Activated T-helper 1 cell treated with anti-CD3 and anti-CD28 coated beads, Interleukin-12 subunit alpha, Interleukin-12 subunit beta, Interleukin-2, Interleukin-4 antibody, amounts not matched to agents 30 ng/mL and 10 ng/mL and 1 ng/mL, durations not matched to agents 14 hours and 24 hours and 36 hours (primary cell): ENCODE measurements around the gene SLC41A3. TPM values are rescaled to one million over a fixed set of nuclear protein-coding genes. Genes with fewer than 3 reads are reported as not detected.
"Not testable (repeated sequence)": the region's sequence is repeated elsewhere in the genome, so short reads cannot be mapped to it uniquely, and the experiment has no call there.

Experiments used
- DNase-seq: peaks from one replicate; pipeline ENCODE4 v3.0.0; 2021; ENCODE audit warnings: low spot score
- H3K27ac Mint-ChIP-seq: one replicate; pipeline ENCODE4 v1.8.0; 2021; ENCODE audit warnings: mild to moderate bottlenecking, mixed read lengths
- H3K27me3 Mint-ChIP-seq: one replicate; pipeline ENCODE4 v1.8.0; 2022; ENCODE audit warnings: mild to moderate bottlenecking, moderate library complexity, mixed read lengths; ENCODE audit not compliant: insufficient read depth
- H3K36me3 Mint-ChIP-seq: one replicate; pipeline ENCODE4 v1.8.0; 2021; ENCODE audit warnings: low read depth, mixed read lengths
- H3K4me1 Mint-ChIP-seq: one replicate; pipeline ENCODE4 v1.8.0; 2021; ENCODE audit warnings: low read depth, mixed read lengths
- H3K4me3 Mint-ChIP-seq: one replicate; pipeline ENCODE4 v1.8.0; 2021; ENCODE audit warnings: mild to moderate bottlenecking, moderate library complexity, mixed read lengths
- H3K9me3 Mint-ChIP-seq: one replicate; pipeline ENCODE4 v1.8.0; 2021; ENCODE audit warnings: mixed read lengths
- intact Hi-C: fragments of 100-400 bp; cut with micrococcal nuclease; formaldehyde crosslinking; loops from one replicate; pipeline ENCODE4 v1.15.1; 2024
- total RNA-seq: library from RNA; stranded (reverse); gene quantifications from 2 replicates; pipeline ENCODE4 v1.2.3, GENCODE V29; 2022

SLC41A3 gene
- total RNA-seq, 1 donor from 2014 or later: 23.4 TPM

DNA sequence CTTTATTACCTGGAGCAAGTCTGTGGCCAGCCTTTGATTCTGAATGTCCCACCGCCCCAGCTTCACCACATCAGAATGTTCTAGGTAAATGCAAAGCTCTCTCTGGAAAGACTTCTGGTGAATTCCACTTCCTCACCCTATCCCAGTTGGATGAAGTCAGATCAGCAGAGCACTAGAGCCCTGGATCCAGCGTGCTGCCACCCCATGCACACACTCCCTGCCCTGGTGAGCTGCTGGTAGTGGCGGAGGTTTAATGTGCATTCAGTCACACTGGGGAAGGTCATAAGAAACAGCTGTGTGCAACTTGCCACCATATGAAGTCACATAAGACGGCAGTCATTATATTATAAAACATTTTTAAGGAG lies 16.3 kb upstream of the SLC41A3 start:
- no peaks in the 10 kb centered on the region for H3K36me3 Mint-ChIP-seq
- no peak overlapping the region for H3K27ac Mint-ChIP-seq
- H3K27me3 Mint-ChIP-seq: no peaks in the 10 kb centered on the region
- peaks cover 28% of the 10 kb centered on the region for H3K9me3 Mint-ChIP-seq
- no peak for DNase-seq
- intact Hi-C loops: no loop called here
- H3K4me1 Mint-ChIP-seq: no peaks in the 10 kb centered on the region
- H3K4me3 Mint-ChIP-seq: no peak overlapping the region

DNA sequence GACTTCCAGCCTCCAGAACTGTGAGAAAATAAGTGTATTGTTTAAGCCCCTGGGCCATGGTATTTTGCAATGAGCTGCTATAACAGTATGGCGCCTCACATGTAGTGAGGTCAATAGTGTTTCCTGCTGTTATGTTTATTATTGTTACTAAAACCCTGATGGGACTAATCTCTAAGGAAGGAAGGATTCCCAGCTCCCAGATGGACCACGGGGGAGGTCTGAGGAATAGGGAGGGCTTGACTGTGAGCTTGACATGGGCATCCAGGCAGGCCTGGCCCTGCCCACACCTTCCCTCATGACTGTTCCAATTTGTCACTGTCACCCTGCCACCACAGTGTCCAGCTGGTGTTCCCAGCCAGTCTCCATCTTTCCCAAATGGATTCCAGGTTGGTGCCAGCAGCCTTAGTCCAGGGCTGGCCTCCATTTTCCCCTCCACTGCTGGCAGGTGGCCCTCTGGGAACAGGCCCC lies 14.5 kb upstream of the SLC41A3 start:
- Mint-ChIP-seq H3K27me3 (no peaks in the 10 kb centered on the region), H3K36me3 (no peaks in the 10 kb centered on the region), H3K9me3 (peaks cover 35% of the 10 kb centered on the region), H3K4me3 (no peak overlapping the region), H3K27ac (no peak overlapping the region), H3K4me1 (no peaks in the 10 kb centered on the region)
- intact Hi-C loops: no loop called here
- DNase-seq: no peak

DNA sequence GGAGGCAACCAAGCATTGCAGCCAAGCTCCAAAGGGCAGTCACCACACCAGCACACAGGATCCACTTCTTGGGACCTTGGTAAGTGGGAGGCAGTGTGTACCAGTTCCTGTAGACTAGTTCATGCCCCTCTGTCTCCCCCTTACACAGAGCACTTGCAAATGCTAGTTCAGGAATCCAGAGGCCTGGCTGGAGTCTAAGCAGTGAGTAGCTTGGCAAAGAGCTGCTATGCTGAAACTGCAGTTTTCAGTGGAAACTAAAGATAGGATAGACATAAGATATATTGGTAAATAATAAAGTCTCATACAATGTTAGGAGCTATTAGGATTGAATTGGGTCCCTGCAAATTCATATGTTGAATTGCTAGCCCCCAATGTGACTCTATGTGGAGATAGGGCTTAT lies 13.9 kb upstream of the SLC41A3 start:
- H3K4me1 Mint-ChIP-seq: no peaks in the 10 kb centered on the region
- intact Hi-C loops: no loop called here
- H3K27ac Mint-ChIP-seq: no peak overlapping the region
- no peaks in the 10 kb centered on the region for H3K36me3 Mint-ChIP-seq
- no peak overlapping the region for H3K4me3 Mint-ChIP-seq
- H3K9me3 Mint-ChIP-seq: peaks cover 35% of the 10 kb centered on the region
- no peaks in the 10 kb centered on the region for H3K27me3 Mint-ChIP-seq
- no peak for DNase-seq

DNA sequence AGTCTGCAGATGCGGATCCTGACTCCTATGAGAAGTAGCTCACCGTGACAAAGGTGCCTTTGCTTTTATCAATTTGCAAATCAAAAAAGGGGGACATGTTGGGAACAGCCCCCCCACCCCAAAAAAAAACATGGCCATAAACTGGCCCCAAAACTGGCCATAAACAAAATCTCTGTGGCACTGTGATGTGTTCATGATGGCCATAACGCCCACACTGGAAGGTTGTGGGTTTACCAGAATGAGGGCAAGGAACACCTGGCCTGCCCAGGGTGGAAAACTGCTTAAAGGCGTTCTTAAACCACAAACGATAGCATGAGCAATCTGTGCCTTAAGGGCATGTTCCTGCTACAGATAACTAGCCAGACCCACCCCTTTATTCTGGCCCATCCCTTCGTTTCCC lies 12.3 kb upstream of the SLC41A3 start:
- H3K4me1 Mint-ChIP-seq, intact Hi-C loops: not testable (repeated sequence)
- H3K9me3 Mint-ChIP-seq: peaks cover 45% of the 10 kb centered on the region

DNA sequence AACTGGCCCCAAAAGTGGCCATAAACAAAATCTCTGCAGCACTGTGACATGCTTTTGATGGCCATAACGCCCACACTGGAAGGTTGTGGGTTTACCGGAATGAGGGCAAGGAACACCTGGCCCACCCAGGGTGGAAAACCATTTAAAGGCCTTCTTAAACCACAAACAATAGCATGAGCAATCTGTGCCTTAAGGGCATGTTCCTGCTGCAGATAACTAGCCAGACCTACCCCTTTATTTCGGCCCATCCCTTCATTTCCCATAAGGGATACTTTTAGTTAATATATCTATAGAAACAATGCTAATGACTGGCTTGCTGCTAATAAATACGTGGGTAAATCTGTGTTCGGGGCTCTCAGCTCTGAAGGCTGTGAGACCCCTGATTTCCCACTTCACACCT lies 8.2 kb upstream of the SLC41A3 start:
- H3K4me1 Mint-ChIP-seq, H3K27ac Mint-ChIP-seq, DNase-seq, H3K4me3 Mint-ChIP-seq, intact Hi-C loops, H3K27me3 Mint-ChIP-seq, H3K36me3 Mint-ChIP-seq: not testable (repeated sequence)
- peaks cover 47% of the 10 kb centered on the region for H3K9me3 Mint-ChIP-seq

More for the DNA sequence above, 12.3 kb upstream of the SLC41A3 start:
- not testable (repeated sequence) for H3K27ac Mint-ChIP-seq, DNase-seq, H3K36me3 Mint-ChIP-seq, H3K27me3 Mint-ChIP-seq, H3K4me3 Mint-ChIP-seq

DNA sequence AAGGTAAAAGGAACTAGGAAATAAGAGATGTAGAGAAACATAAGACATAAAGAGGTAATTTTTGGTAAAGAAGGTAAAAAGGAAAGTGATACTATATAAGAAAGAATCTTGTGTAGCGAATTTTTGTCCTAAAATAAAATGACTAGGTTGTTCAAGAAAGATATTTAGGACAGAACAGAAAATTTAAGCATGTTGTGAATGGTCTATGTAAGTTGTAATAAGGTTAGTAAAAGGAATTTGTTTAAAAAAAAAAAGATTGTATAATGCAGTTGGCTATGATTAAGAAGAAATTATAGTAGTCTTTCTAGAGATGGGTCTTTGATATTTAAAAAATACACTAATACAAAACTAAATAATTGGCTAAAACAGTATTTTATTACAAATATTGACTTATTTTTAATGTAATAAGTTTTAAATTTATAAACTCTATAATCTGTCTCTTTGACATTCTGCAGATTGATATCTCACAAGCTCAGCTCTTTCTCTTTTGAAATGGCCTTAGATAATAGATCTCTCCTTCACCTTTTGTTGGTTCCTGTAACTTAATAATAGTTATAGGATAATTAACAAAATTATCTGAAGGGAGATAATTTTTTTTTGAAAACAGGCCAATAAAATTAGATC lies 3.7 kb upstream of the SLC41A3 start:
- H3K4me1 Mint-ChIP-seq: peaks cover 26% of the 10 kb centered on the region

DNA sequence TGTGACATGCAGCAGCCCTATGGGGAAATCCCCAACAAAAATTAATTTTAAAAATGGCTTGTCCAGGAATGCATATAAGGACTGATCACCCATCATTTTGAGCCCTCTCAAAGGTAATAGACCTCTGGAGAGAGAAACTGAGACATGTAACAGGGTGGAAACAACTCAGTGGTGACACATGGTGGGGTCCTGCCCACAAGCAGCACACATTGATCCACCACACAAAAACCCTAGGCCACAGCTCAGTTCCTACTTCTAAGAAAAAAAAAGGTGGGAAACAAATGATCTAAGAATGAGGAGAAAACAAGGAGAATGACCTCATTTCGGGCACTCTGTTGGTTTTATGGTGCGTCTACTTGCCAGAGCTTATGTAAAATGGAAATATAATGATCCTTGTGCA lies 1.9 kb upstream of the SLC41A3 start:
- peaks cover 26% of the 10 kb centered on the region for H3K4me1 Mint-ChIP-seq

More for the DNA sequence above, 3.7 kb upstream of the SLC41A3 start:
- intact Hi-C loops: loop anchor here (10.0 kb wide), 4 partner anchors 617 to 1507 kb away; partner anchors contain the start of genes CHCHD6, MCM2 and TPRA1
- Mint-ChIP-seq H3K36me3 (no peaks in the 10 kb centered on the region), H3K4me3 (no peak overlapping the region), H3K9me3 (peaks cover 23% of the 10 kb centered on the region), H3K27ac (no peak overlapping the region), H3K27me3 (peaks cover 3% of the 10 kb centered on the region)
- DNase-seq: no peak

DNA sequence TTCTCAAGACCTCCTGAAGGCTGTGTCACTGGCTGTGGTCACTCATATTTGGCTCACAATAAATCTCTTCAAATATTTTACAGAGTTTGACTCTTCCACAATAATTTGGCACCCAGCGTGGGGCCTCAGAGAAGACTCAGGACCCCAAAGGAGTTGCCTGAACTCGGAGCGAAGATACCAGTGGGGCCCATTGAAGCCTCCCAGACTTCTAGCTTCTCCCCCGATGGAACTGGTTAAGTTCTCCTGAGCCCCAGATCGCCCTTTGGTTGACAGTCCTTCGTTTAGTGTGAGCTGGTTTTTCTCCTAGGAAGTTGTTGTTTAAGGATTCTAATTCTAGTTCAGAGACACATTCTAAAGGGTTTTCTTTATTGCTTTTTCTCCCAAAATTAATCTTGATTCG lies 1.4 kb upstream of the SLC41A3 start:
- Mint-ChIP-seq H3K27ac (no peak overlapping the region), H3K9me3 (peaks cover 9% of the 10 kb centered on the region), H3K4me1 (peaks cover 26% of the 10 kb centered on the region), H3K4me3 (peak overlapping the region; percentile 75), H3K27me3 (no peaks in the 10 kb centered on the region), H3K36me3 (no peaks in the 10 kb centered on the region)
- DNase-seq: no peak
- intact Hi-C loops: loop anchor here (2.0 to 10.0 kb wide), 5 partner anchors 390 to 1510 kb away; partner anchors contain the start of genes CHCHD6, MCM2, TPRA1 and ZXDC

More for the DNA sequence above, 1.9 kb upstream of the SLC41A3 start:
- intact Hi-C loops: loop anchor here (2.0 to 10.0 kb wide), 5 partner anchors 389 to 1509 kb away; partner anchors contain the start of genes CHCHD6, MCM2, TPRA1 and ZXDC
- Mint-ChIP-seq H3K9me3 (peaks cover 9% of the 10 kb centered on the region), H3K4me3 (peak overlapping the region; percentile 75), H3K36me3 (no peaks in the 10 kb centered on the region), H3K27ac (peak overlapping the region; percentile 43), H3K27me3 (no peaks in the 10 kb centered on the region)
- no peak for DNase-seq

DNA sequence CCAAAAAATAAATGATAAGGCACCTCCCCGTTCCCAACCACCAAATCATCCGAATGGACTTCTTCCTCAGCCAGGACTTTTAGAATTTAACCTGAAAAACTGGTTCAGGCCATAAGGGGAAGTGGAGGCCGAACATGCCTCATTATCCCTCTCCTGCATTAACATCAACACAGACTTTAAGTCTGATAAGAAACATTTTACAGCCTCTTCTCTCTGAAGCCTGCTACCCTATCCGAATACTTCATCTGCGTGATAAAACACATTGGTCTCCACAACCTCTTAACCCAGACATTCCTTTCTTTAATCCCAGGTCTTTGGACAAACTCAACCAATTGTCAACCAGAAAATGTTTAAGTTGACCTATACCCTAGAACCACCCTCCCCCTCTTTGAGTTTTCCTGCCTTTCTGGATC lies 850 bp upstream of the SLC41A3 start:
- Mint-ChIP-seq H3K27me3 (no peaks in the 10 kb centered on the region), H3K4me3 (peak overlapping the region; percentile 75), H3K9me3 (peaks cover 9% of the 10 kb centered on the region), H3K36me3 (no peaks in the 10 kb centered on the region), H3K4me1 (peaks cover 26% of the 10 kb centered on the region), H3K27ac (peak overlapping the region; percentile 53)
- intact Hi-C loops: loop anchor here (1.0 to 10.0 kb wide), 10 partner anchors 94 to 1510 kb away; partner anchors contain the start of genes CHCHD6, KLF15, MCM2 and PLXNA1
- DNase-seq: no peak

DNA sequence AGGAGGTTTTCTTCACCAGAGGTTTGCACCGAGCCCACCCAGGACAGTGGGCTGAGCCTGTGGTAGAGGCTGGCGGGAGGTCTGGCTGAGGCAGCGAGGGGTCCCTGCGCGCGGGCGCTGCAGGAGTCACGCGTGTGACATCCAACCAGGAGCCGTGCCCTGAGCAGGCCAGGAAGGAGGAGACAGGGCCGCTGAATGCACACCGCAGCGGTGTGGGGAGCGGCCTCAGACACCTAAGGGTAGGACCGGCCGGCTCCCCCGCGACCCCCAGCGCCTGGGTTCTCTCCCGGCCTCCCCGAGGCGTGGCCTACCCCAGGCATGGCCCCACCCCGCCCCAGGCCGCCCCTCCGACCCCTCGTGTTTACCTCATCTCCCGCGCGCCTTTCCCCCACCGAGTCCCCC lies 412 bp downstream of the SLC41A3 start:
- H3K27me3 Mint-ChIP-seq: no peaks in the 10 kb centered on the region
- H3K27ac Mint-ChIP-seq: peak overlapping the region; percentile 89
- peak; percentile 28 for DNase-seq
- peaks cover 9% of the 10 kb centered on the region for H3K9me3 Mint-ChIP-seq
- intact Hi-C loops: loop anchor here (5.0 to 10.0 kb wide), 6 partner anchors 111 to 1511 kb away; partner anchors contain the start of genes CHCHD6, MCM2, PLXNA1 and TPRA1
- H3K36me3 Mint-ChIP-seq: no peaks in the 10 kb centered on the region
- H3K4me1 Mint-ChIP-seq: peaks cover 26% of the 10 kb centered on the region
- peak overlapping the region; percentile 93 for H3K4me3 Mint-ChIP-seq

DNA sequence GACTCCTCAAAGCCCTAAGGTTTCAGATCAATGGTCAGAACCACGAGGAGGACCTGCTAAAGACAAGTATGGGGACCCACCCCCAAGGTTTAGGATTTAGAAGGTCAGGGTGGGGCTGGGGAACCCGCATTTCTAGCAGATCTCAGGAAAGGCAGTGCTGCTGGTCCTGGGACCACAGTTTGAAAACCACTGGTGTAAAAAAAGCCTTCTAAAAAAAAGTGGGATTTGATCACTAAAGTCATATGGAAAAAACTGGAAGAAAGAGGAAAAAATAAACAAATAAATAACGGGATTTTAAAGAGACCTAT lies 832 bp downstream of the SLC41A3 start:
- Mint-ChIP-seq H3K27ac (peak overlapping the region; percentile 89), H3K4me1 (peaks cover 26% of the 10 kb centered on the region), H3K27me3 (no peaks in the 10 kb centered on the region), H3K4me3 (peak overlapping the region; percentile 93), H3K36me3 (no peaks in the 10 kb centered on the region), H3K9me3 (peaks cover 7% of the 10 kb centered on the region)
- intact Hi-C loops: loop anchor here (5.0 to 10.0 kb wide), 6 partner anchors 111 to 1512 kb away; partner anchors contain the start of genes CHCHD6, MCM2, PLXNA1 and TPRA1
- no peak for DNase-seq

DNA sequence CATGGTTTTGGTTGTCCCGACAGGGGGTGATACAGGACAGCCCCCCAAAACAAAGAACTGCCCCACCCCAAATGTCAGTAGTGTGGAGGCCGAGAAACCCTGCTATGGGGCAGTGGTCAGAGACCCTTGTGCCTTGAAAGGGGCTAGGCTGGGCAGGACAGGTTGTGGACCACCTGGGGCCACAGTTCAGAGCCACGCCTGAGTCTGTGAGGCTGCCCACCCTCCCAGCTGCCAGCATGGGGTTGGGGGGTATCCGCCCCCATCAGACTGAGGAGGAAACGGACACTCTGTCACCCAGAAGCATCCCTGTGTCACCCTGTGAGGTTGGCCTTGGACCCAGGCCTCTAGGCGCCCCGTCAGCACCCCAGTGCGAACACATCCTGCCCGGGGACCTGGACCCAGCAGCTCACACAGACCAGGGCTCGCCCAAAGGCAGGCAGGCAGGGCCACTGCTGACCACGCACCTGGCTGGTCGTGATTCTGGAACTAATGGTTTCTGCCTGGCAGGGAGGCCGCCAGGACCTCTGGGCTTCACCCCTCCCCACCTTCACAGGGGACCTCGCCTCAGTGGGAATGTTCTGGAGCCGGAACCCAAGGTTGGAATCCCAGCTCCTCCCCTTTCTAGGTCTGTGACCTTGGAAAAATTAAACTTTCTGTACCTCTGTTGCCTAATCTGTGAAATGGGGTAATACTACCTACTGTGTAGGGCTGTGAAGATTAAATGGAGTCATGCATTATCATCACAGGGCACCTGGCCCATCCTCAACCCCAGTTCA lies 1.4 kb downstream of the SLC41A3 start:
- H3K36me3 Mint-ChIP-seq: no peaks in the 10 kb centered on the region
- H3K9me3 Mint-ChIP-seq: peaks cover 2% of the 10 kb centered on the region
- DNase-seq: no peak
- H3K27ac Mint-ChIP-seq: peak overlapping the region; percentile 89
- intact Hi-C loops: loop anchor here (5.0 to 10.0 kb wide), 6 partner anchors 110 to 1512 kb away; partner anchors contain the start of genes CHCHD6, MCM2, PLXNA1 and TPRA1
- peaks cover 26% of the 10 kb centered on the region for H3K4me1 Mint-ChIP-seq
- no peaks in the 10 kb centered on the region for H3K27me3 Mint-ChIP-seq
- peak overlapping the region; percentile 93 for H3K4me3 Mint-ChIP-seq
